Activated naive CD8-positive, alpha-beta T cell (primary cell): Measurements from ENCODE around the gene RAPGEFL1.
"Not testable (repeated sequence)": the region's sequence is repeated elsewhere in the genome, so short reads cannot be mapped to it uniquely, and the experiment has no call there.

Experiments
- H3K27ac Mint-ChIP-seq: one replicate; pipeline ENCODE4 v1.8.0; 2021; ENCODE audit warnings: mixed read lengths
- H3K27me3 Mint-ChIP-seq: one replicate; pipeline ENCODE4 v1.8.0; 2021; ENCODE audit warnings: mixed read lengths
- H3K36me3 Mint-ChIP-seq: one replicate; pipeline ENCODE4 v1.8.0; 2021; ENCODE audit warnings: mixed read lengths
- H3K4me1 Mint-ChIP-seq: one replicate; pipeline ENCODE4 v1.8.0; 2021; ENCODE audit warnings: low read depth, mixed read lengths
- H3K4me3 Mint-ChIP-seq: one replicate; pipeline ENCODE4 v1.8.0; 2021; ENCODE audit warnings: mild to moderate bottlenecking, mixed read lengths
- H3K9me3 Mint-ChIP-seq: one replicate; pipeline ENCODE4 v1.8.0; 2021; ENCODE audit warnings: low read depth, mixed read lengths

The RAPGEFL1 gene

DNA sequence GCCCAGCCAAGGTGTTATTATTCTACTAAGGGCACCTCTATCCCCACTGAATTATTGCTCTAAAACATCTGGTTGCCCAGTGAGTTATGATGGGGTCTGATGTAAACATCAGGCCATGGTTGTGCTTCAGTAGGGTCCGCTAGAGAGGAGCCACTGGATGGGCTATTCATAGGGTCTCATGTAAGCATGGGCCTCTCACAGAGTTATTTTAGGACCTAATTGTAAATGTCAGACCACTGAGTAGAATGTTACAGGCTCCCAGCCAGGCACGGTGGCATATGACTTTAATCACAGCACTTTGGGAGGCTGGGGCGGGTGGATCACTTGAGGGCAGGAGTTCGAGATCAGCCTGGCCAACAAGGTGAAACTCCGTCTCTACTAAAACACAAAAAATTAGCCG lies 5.3 kb downstream of the RAPGEFL1 start:
- H3K27ac Mint-ChIP-seq: no peak overlapping the region
- no peaks in the 10 kb centered on the region for H3K27me3 Mint-ChIP-seq
- H3K4me3 Mint-ChIP-seq: no peak overlapping the region
- H3K36me3 Mint-ChIP-seq: no peaks in the 10 kb centered on the region
- no peaks in the 10 kb centered on the region for H3K9me3 Mint-ChIP-seq
- peaks cover 2% of the 10 kb centered on the region for H3K4me1 Mint-ChIP-seq

DNA sequence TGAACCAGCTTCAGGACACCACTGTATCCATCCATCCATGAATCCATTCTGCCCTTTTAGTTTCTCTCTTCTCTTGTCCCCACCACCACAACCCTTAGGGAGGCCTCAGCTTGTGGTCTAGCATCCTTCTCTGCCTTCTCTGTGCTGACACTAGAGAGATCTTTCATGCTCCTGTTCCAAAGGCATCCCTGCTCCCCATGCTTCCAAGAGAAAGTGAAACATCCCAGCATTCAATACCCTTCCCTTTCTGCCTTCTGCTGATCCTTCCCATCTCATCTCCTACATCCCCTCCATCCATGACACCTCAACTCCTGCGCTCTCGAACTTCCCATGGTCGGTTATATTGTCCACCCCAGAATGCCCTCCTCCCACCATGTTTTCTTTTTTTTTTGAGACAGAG lies 10.0 kb downstream of the RAPGEFL1 start:
- H3K4me3 Mint-ChIP-seq: no peak overlapping the region
- no peak overlapping the region for H3K27ac Mint-ChIP-seq
- no peaks in the 10 kb centered on the region for H3K27me3 Mint-ChIP-seq
- H3K36me3 Mint-ChIP-seq: no peaks in the 10 kb centered on the region
- H3K9me3 Mint-ChIP-seq: no peaks in the 10 kb centered on the region
- peaks cover 9% of the 10 kb centered on the region for H3K4me1 Mint-ChIP-seq

DNA sequence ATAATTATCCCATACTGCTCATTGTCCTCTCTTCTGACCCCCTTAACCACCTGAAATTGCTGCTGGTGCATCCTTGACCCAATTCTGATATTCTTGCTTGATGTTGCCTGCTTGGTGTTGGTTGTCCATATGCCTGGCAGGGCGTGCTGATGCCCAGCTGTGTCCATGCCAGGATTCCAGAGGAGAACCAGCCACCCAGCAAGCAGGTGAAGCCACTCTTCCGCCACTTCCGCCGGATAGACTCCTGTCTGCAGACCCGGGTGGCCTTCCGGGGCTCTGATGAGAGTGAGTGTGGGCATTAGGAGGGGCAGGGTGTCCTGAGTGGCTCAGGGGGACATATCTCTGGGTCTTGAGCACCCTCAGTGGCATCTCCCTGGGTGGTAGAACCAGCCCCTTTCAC lies 11.4 kb downstream of the RAPGEFL1 start:
- no peak overlapping the region for H3K4me3 Mint-ChIP-seq
- H3K36me3 Mint-ChIP-seq: no peaks in the 10 kb centered on the region
- H3K27me3 Mint-ChIP-seq: no peaks in the 10 kb centered on the region
- H3K27ac Mint-ChIP-seq: no peak overlapping the region
- peaks cover 9% of the 10 kb centered on the region for H3K4me1 Mint-ChIP-seq
- H3K9me3 Mint-ChIP-seq: no peaks in the 10 kb centered on the region

DNA sequence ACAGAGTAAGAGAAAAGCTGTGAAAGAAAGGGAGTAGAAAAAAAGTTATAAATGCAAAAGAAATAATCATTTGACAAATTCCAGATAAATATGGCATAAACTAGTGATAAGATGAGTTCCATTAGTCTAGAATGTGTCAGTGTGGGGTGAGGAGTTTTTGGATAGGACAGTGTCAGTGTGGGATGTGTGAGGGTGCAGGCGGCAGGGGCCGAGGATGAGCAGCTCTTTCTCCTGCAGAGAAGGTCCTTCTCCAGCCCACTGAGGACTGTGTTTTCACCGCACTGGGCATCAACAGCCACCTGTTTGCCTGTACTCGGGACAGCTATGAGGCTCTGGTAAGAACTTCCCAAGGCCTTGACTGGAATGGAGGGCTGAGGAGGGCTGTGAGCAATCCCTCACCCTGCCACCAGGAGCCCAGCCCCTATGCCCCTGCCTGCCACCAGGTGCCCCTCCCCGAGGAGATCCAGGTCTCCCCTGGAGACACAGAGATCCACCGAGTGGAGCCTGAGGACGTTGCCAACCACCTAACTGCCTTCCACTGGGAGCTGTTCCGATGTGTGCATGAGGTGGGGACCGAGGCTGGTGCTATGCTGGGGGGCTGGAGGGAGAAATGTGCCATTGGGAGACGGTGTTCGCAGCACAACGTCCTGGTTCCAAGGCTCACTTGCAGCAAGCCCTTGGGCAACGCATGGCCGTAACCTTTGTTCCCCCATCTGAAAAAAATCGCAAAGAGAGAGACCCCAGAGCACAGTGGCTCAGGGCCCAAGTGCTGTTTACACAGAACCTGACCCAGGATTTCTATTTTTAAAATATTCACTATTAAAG lies 13.1 kb downstream of the RAPGEFL1 start:
- no peaks in the 10 kb centered on the region for H3K27me3 Mint-ChIP-seq
- H3K27ac Mint-ChIP-seq: no peak overlapping the region
- no peaks in the 10 kb centered on the region for H3K9me3 Mint-ChIP-seq
- H3K36me3 Mint-ChIP-seq: peaks cover 2% of the 10 kb centered on the region
- peak overlapping the region; percentile 84 for H3K4me3 Mint-ChIP-seq
- H3K4me1 Mint-ChIP-seq: peaks cover 9% of the 10 kb centered on the region

DNA sequence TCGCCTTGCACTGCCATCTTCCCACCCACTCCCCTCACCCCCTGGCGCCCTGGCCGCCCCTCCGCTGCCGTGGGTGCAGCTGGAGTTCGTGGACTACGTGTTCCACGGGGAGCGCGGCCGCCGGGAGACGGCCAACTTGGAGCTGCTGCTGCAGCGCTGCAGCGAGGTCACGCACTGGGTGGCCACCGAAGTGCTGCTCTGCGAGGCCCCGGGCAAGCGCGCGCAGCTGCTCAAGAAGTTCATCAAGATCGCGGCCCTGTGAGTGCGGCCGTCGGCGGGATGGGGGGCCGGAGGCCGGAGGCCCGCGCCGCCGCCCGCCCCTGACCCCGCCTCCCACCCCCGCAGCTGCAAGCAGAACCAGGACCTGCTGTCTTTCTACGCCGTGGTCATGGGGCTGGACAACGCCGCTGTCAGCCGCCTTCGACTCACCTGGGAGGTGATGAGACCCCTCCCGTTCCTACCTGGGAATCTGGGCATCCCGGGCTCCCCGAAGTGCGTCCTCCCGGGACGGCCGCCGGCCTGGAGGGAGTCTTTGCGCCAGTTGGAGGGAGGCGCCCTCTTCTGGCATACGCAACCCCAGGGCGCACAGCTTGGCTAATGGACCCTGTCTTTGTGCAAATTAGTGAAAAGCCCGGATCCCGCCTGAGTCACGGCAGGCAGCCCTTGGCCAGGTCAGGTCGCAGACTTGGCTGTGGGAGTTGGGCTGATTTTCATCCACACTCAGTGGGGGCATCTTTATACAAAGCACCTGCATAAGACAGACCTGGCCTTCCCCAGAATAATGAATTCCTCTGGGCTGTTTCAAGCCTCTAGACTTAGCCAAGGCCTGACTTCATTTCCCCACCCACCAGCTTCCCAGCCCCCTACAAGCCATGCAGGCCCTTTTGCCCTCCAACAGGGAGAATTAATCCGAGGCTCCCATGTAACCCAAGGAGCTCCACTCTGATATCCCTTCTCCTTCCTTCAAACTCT lies 14.3 kb downstream of the RAPGEFL1 start:
- Mint-ChIP-seq H3K27me3 (no peaks in the 10 kb centered on the region), H3K4me3 (peak overlapping the region; percentile 91), H3K36me3 (peaks cover 2% of the 10 kb centered on the region), H3K9me3 (no peaks in the 10 kb centered on the region), H3K27ac (no peak overlapping the region), H3K4me1 (peaks cover 9% of the 10 kb centered on the region)

DNA sequence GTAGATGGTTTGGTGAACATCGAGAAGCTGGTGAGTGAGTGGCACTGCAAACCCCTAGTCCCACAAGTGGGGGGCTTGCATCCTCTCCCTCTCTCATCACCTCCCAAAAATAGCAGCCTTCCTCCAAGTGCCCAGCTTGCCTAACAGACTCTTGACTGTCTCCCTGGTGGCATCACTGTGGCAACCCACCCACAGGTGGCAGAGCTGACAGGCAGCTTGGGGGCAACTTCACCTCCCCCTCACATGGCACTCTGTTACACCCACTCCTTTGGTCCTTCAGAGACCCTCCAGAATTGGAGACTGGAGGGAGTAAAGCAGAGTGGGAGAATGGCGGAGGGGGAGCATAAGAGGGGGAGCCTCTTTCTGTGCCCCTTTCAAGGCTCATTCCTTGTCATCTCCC lies 15.7 kb downstream of the RAPGEFL1 start:
- Mint-ChIP-seq H3K4me1 (peaks cover 9% of the 10 kb centered on the region), H3K36me3 (peaks cover 2% of the 10 kb centered on the region), H3K27ac (no peak overlapping the region), H3K4me3 (peak overlapping the region; percentile 43), H3K9me3 (no peaks in the 10 kb centered on the region), H3K27me3 (no peaks in the 10 kb centered on the region)

DNA sequence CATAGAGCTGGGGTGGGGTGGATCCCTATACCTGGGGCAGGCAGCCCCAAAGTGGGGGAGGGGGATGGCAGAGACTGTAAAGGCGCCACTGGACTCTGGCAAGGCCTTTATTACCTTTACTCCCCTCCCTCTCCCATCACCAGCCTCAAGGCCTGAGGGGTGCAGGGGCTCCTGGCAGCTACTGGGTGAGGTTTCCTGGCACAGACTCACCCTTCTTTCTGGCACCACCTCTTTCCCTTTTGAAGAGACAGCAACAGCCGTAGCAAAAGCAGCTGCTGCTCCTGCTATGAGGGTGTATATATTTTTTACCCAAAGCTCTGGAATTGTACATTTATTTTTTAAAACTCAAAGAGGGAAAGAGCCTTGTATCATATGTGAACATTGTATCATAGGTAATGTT lies 17.6 kb downstream of the RAPGEFL1 start:
- no peaks in the 10 kb centered on the region for H3K9me3 Mint-ChIP-seq
- peaks cover 9% of the 10 kb centered on the region for H3K4me1 Mint-ChIP-seq
- H3K27me3 Mint-ChIP-seq: no peaks in the 10 kb centered on the region
- peaks cover 2% of the 10 kb centered on the region for H3K36me3 Mint-ChIP-seq
- no peak overlapping the region for H3K27ac Mint-ChIP-seq
- H3K4me3 Mint-ChIP-seq: no peak overlapping the region

DNA sequence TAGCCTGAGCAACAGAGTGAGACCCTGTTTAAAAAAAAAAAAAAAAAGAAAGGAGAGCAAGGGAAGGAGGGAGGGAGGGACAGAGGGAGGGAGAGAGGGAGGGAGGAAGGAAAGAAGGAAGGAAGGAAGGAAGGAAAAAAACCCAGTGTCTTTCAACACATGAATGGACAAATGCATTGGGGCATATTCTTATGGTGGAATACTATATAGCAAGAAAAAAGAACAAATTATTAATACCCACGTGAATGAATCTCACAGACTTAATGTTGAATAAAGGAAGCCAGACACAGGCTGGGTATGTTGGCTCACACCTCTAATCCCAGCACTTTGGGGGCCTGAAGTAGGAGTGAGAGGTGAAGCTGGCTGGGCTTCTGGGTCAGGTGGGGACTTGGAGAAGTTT lies 20.3 kb downstream of the RAPGEFL1 start:
- Mint-ChIP-seq H3K27me3 (no peaks in the 10 kb centered on the region), H3K4me1 (peaks cover 3% of the 10 kb centered on the region), H3K4me3 (no peak overlapping the region), H3K9me3 (no peaks in the 10 kb centered on the region), H3K36me3 (peaks cover 2% of the 10 kb centered on the region), H3K27ac (no peak overlapping the region)

DNA sequence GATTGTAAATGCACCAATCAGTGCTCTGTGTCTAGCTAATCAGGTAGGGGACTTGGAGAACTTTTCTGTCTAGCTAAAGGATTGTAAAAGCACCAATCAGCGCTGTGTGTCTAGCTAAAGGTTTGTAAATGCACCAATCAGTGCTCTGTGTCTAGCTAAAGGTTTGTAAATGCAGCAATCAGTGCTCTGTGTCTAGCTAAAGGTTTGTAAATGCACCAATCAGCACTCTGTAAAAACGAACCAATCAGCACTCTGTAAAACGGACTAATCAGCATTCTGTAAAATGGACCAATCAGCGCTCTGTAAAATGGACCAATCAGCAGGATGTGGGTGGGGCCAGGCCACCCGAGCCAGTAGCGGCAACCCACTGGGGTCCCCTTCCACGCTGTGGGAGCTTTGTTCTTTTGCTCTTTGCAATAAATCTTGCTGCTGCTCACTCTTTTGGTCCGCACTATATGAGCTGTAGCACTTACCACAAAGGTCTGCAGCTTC lies 20.7 kb downstream of the RAPGEFL1 start:
- H3K27ac Mint-ChIP-seq, H3K9me3 Mint-ChIP-seq, H3K27me3 Mint-ChIP-seq, H3K4me1 Mint-ChIP-seq, H3K36me3 Mint-ChIP-seq: not testable (repeated sequence)
- H3K4me3 Mint-ChIP-seq: peak overlapping the region; percentile 70

DNA sequence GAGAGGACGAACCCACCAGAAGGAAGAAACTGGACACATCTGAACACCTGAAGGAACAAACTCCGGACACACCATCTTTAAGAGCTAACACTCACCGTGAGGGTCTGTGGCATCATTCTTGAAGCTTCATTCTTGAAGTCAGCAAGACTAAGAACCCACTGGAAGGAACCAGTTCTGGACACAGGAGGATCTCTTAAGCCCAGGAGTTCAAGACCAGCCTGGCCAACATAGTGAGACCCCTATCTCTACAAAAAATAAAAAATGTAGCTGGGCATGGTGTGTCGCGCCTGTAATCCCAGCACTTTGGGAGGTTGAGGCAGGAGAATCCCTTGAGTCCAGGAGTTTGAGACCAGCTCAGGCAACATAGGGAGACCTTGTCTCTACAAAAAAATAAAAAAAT lies 21.3 kb downstream of the RAPGEFL1 start:
- Mint-ChIP-seq H3K36me3 (peaks cover 2% of the 10 kb centered on the region), H3K4me1 (peaks cover 3% of the 10 kb centered on the region), H3K27me3 (no peaks in the 10 kb centered on the region), H3K27ac (no peak overlapping the region), H3K4me3 (peak overlapping the region; percentile 70), H3K9me3 (no peaks in the 10 kb centered on the region)

DNA sequence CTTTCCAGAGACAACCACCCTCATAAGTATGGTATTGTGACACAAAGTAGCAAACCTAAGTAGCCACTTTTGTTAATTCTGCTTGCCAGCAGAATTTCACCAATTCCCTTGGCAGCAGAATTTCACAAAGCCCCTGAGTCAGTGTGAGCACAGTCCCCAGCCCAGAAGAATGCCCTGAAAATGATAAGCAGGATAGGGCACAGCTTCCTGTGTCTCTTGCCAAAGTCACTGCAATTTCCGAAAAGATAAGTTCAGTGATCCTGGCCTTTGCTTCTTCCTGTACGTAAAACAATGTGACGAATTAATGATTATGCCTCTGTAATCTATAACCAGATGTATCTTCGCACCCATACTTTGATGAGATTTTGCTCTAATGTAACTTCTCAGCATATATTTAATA lies 25.9 kb downstream of the RAPGEFL1 start:
- no peaks in the 10 kb centered on the region for H3K36me3 Mint-ChIP-seq
- H3K27ac Mint-ChIP-seq: no peak overlapping the region
- no peak overlapping the region for H3K4me3 Mint-ChIP-seq
- H3K4me1 Mint-ChIP-seq: peaks cover 3% of the 10 kb centered on the region
- H3K27me3 Mint-ChIP-seq: no peaks in the 10 kb centered on the region
- H3K9me3 Mint-ChIP-seq: no peaks in the 10 kb centered on the region

DNA sequence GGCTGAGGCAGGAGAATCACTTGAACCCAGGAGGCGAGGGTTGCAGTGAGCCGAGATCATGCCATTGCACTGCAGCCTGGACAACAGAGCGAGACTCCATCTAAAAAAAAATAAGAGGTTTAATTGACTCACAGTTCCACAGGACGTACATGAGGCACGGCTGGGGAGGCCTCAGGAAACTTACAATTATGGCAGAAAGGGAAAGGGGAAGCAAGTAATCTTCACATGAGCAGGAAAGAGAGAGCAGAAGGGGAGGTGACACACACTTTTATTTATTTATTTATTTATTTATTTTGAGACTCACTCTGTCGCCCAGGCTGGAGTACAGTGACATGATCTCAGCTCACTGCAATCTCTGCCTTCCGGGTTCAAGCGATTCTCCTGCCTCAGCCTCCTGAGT lies 28.9 kb downstream of the RAPGEFL1 start:
- H3K9me3 Mint-ChIP-seq, H3K4me1 Mint-ChIP-seq, H3K4me3 Mint-ChIP-seq, H3K27me3 Mint-ChIP-seq, H3K27ac Mint-ChIP-seq, H3K36me3 Mint-ChIP-seq: not testable (repeated sequence)

DNA sequence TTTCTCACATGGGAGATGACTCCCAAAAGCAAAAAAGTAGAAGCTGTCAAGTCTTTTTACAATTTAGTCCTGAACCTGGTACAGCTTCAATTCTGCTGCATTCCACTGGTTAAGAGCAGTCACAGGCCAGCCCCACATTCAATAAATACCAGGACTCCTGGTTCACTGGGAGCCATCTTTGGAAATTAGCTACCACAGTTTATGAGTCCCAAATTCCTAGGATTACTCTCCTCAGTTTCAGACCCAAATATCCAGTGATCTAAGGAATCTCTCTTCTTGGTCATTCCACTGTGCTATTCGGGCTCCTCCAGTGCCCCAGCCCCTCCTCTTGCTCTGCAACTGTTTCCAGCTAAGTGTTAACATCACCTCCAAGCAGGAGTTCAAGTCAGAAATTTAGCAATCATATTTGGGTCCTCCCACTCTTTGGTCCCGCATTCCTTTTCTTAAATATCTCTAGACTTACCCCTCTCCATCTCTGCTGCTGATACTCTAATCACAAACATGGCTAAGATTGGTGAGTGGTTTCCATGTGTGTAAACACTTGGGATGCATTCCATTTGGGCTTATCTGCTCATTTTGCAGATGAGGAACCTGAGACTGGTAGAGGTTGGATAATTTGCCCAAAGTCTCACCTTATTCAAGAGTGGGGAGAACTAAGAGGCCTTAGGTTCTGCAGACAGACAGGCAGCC lies 32.3 kb downstream of the RAPGEFL1 start:
- Mint-ChIP-seq H3K27ac (no peak overlapping the region), H3K27me3 (no peaks in the 10 kb centered on the region), H3K36me3 (no peaks in the 10 kb centered on the region), H3K9me3 (no peaks in the 10 kb centered on the region), H3K4me3 (no peak overlapping the region), H3K4me1 (no peaks in the 10 kb centered on the region)

DNA sequence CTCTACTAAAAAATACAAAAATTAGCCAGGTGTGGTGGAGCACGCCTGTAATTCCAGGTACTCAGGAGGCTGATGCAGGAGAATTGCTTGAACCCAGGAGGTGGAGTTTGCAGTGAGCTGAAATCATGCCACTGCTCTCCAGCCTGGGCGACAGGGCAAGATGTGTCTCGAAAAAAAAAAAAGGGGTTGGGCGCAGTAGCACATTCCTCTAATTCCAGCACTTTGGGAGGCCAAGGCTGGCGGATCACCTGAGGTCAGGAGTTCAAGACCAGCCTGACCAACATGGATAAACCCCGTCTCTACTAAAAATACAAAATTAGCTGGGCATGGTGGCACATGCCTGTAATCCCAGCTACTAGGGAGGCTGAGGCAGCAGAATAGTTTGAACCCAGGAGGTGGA lies 36.6 kb downstream of the RAPGEFL1 start:
- peaks cover 11% of the 10 kb centered on the region for H3K4me1 Mint-ChIP-seq
- not testable (repeated sequence) for H3K27ac Mint-ChIP-seq, H3K27me3 Mint-ChIP-seq, H3K36me3 Mint-ChIP-seq, H3K4me3 Mint-ChIP-seq, H3K9me3 Mint-ChIP-seq
